ENCODE data around the gene TMEM135.

TMEM135 gene

GRCh38 chr11:87256694-87257340 is 219.1 kb downstream of the TMEM135 start:
- no peak overlapping the region for H2BK120ac ChIP-seq (ENCODE audit: low read depth, low read length)
- H2AK5ac ChIP-seq (ENCODE audit: low read length) = no peak overlapping the region
- no peak overlapping the region for H3K27ac ChIP-seq (ENCODE audit: low read depth, low read length)
- H3K18ac ChIP-seq (ENCODE audit: low read length) = no peak overlapping the region
- no peak for DNase-seq
- H2BK5ac ChIP-seq (ENCODE audit: low read length) = no peak overlapping the region
- H3K9ac ChIP-seq (ENCODE audit: low read length) = no peak overlapping the region
- H3K4me1 ChIP-seq (ENCODE audit: control insufficient read depth, low read depth, low read length) = no peaks in the 10 kb centered on the region
- no peak overlapping the region for H3K23ac ChIP-seq (ENCODE audit: low read length)
- H3K4ac ChIP-seq (ENCODE audit: low read depth, low read length) = no peak overlapping the region
- no peaks in the 10 kb centered on the region for H3K27me3 ChIP-seq (ENCODE audit: insufficient read depth, low read length, poor library complexity)
- no peak overlapping the region for H4K8ac ChIP-seq (ENCODE audit: low read depth, low read length)
- no peak overlapping the region for H4K5ac ChIP-seq (ENCODE audit: low read length)
- no peaks in the 10 kb centered on the region for H3K79me1 ChIP-seq (ENCODE audit: low read length)
- H3K4me3 ChIP-seq (ENCODE audit: low read length) = no peak overlapping the region
- H3K56ac ChIP-seq (ENCODE audit: low read length) = no peak overlapping the region
- WGBS (ENCODE audit: extremely low coverage, insufficient coverage, low lambda C conversion rate) = no CpG with 5 or more reads among the region's 1 CpG
- H3K79me2 ChIP-seq (ENCODE audit: control insufficient read depth, insufficient read depth, low read length) = no peaks in the 10 kb centered on the region
- H3K36me3 ChIP-seq (ENCODE audit: control insufficient read depth, insufficient read depth, low read length) = no peaks in the 10 kb centered on the region
- no peak overlapping the region for H2BK15ac ChIP-seq (replicated peaks; ENCODE audit: low read depth)
- H3K4me2 ChIP-seq (ENCODE audit: low read length) = no peak overlapping the region

- no CpG with 5 or more reads among the region's 1 CpG for WGBS (ENCODE audit: extremely low coverage, insufficient coverage, low lambda C conversion rate)
- Histone ChIP-seq H3K9ac (ENCODE audit: low read length) (no peak overlapping the region), H2BK5ac (ENCODE audit: low read length) (no peak overlapping the region), H3K18ac (ENCODE audit: low read length) (no peak overlapping the region), H3K27ac (ENCODE audit: low read depth, low read length) (no peak overlapping the region), H2BK120ac (ENCODE audit: low read depth, low read length) (no peak overlapping the region), H3K79me2 (ENCODE audit: control insufficient read depth, insufficient read depth, low read length) (no peaks in the 10 kb centered on the region), H3K4me1 (ENCODE audit: control insufficient read depth, low read depth, low read length) (no peaks in the 10 kb centered on the region), H3K36me3 (ENCODE audit: control insufficient read depth, insufficient read depth, low read length) (no peaks in the 10 kb centered on the region), H3K27me3 (ENCODE audit: insufficient read depth, low read length, poor library complexity) (no peaks in the 10 kb centered on the region), H3K4ac (ENCODE audit: low read depth, low read length) (no peak overlapping the region), H3K79me1 (ENCODE audit: low read length) (no peaks in the 10 kb centered on the region), H2AK5ac (ENCODE audit: low read length) (no peak overlapping the region), H2BK15ac (replicated peaks; ENCODE audit: low read depth) (no peak overlapping the region), H3K23ac (ENCODE audit: low read length) (no peak overlapping the region), H4K8ac (ENCODE audit: low read depth, low read length) (no peak overlapping the region), H4K5ac (ENCODE audit: low read length) (no peak overlapping the region), H3K4me2 (ENCODE audit: low read length) (no peak overlapping the region), H3K4me3 (ENCODE audit: low read length) (no peak overlapping the region), H3K56ac (ENCODE audit: low read length) (no peak overlapping the region)
- peak; percentile 11 for DNase-seq
Measured at GRCh38 chr11:87258171-87258833, 220.6 kb downstream of the TMEM135 start.

GRCh38 chr11:87259736-87260135 is 222.0 kb downstream of the TMEM135 start:
- Histone ChIP-seq H4K8ac (ENCODE audit: low read depth, low read length) (no peak overlapping the region), H2BK120ac (ENCODE audit: low read depth, low read length) (no peak overlapping the region), H4K5ac (ENCODE audit: low read length) (no peak overlapping the region), H3K79me1 (ENCODE audit: low read length) (no peaks in the 10 kb centered on the region), H3K4me1 (ENCODE audit: control insufficient read depth, low read depth, low read length) (no peaks in the 10 kb centered on the region), H3K79me2 (ENCODE audit: control insufficient read depth, insufficient read depth, low read length) (no peaks in the 10 kb centered on the region), H3K23ac (ENCODE audit: low read length) (no peak overlapping the region), H2AK5ac (ENCODE audit: low read length) (no peak overlapping the region), H3K27me3 (ENCODE audit: insufficient read depth, low read length, poor library complexity) (no peaks in the 10 kb centered on the region), H2BK15ac (replicated peaks; ENCODE audit: low read depth) (no peak overlapping the region), H3K36me3 (ENCODE audit: control insufficient read depth, insufficient read depth, low read length) (no peaks in the 10 kb centered on the region), H3K18ac (ENCODE audit: low read length) (no peak overlapping the region), H3K9ac (ENCODE audit: low read length) (no peak overlapping the region), H3K27ac (ENCODE audit: low read depth, low read length) (no peak overlapping the region), H3K4me3 (ENCODE audit: low read length) (no peak overlapping the region), H2BK5ac (ENCODE audit: low read length) (no peak overlapping the region), H3K4ac (ENCODE audit: low read depth, low read length) (no peak overlapping the region), H3K4me2 (ENCODE audit: low read length) (no peak overlapping the region), H3K56ac (ENCODE audit: low read length) (no peak overlapping the region)
- DNase-seq = peak; percentile 8
- WGBS (ENCODE audit: extremely low coverage, insufficient coverage, low lambda C conversion rate) = no CpG with 5 or more reads among the region's 1 CpG

DNA sequence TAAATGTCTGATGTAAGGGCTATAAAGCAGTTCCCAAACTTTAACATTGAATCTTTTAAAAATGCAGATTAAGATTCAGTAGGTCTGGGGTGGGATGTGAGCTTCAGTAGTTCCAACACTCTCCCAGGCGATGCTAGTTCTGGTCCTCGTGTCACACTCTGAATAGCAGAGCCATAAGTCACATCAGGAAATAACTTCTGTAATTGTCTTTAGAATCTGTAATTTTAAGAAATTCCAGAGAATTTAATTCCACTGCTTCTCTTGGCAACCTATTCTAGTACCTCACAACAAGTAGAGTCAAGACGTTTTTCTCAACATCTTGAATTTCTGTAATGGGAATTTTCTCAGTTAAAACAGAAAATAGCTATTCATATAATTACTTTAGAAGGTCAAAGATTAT is 223.1 kb downstream of the TMEM135 start:
- no peaks in the 10 kb centered on the region for H3K4me1 ChIP-seq (ENCODE audit: control insufficient read depth, low read depth, low read length)
- no peaks in the 10 kb centered on the region for H3K79me2 ChIP-seq (ENCODE audit: control insufficient read depth, insufficient read depth, low read length)
- no peak overlapping the region for H2AK5ac ChIP-seq (ENCODE audit: low read length)
- no peak overlapping the region for H2BK120ac ChIP-seq (ENCODE audit: low read depth, low read length)
- no peak overlapping the region for H3K9ac ChIP-seq (ENCODE audit: low read length)
- H3K23ac ChIP-seq (ENCODE audit: low read length) = no peak overlapping the region
- no peak overlapping the region for H3K4me2 ChIP-seq (ENCODE audit: low read length)
- H2BK15ac ChIP-seq (replicated peaks; ENCODE audit: low read depth) = no peak overlapping the region
- no peak overlapping the region for H3K4ac ChIP-seq (ENCODE audit: low read depth, low read length)
- H3K27ac ChIP-seq (ENCODE audit: low read depth, low read length) = no peak overlapping the region
- no peak for DNase-seq
- no peaks in the 10 kb centered on the region for H3K27me3 ChIP-seq (ENCODE audit: insufficient read depth, low read length, poor library complexity)
- H4K8ac ChIP-seq (ENCODE audit: low read depth, low read length) = no peak overlapping the region
- no peak overlapping the region for H3K56ac ChIP-seq (ENCODE audit: low read length)
- no peaks in the 10 kb centered on the region for H3K79me1 ChIP-seq (ENCODE audit: low read length)
- no peak overlapping the region for H3K18ac ChIP-seq (ENCODE audit: low read length)
- H4K5ac ChIP-seq (ENCODE audit: low read length) = no peak overlapping the region
- WGBS (ENCODE audit: extremely low coverage, insufficient coverage, low lambda C conversion rate) = no CpG with 5 or more reads among the region's 3 CpGs
- no peak overlapping the region for H3K4me3 ChIP-seq (ENCODE audit: low read length)
- no peaks in the 10 kb centered on the region for H3K36me3 ChIP-seq (ENCODE audit: control insufficient read depth, insufficient read depth, low read length)
- no peak overlapping the region for H2BK5ac ChIP-seq (ENCODE audit: low read length)

DNA sequence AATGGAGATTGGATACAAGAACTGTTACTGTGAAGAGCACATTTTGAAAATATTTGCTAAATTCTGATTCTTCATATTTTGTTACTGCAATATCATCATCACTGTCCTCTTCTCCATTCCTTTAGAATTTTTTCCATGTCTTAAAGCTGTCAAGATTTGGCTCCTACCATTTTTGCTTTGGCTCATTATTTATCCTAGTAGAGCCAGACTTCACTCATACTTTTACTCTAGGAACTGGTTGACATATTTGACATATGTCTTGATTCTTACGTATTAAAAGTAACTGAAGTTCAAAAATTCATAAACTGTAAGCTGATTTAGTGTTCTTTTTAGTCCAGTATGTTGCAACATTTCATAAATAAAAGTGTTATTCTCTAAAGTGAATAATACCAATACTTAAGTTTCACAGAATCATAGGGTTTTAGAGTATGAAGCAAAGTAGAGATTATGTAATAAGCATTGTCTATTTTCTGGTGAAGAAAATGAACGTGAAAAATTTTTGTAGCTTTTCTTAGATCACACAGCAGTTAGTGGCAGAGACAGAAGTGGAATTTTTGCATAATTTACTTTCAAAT is 225.6 kb downstream of the TMEM135 start:
- H3K79me1 ChIP-seq (ENCODE audit: low read length) = no peaks in the 10 kb centered on the region

More for the DNA sequence above, 225.6 kb downstream of the TMEM135 start:
- H4K5ac ChIP-seq (ENCODE audit: low read length) = no peak overlapping the region
- no peaks in the 10 kb centered on the region for H3K4me1 ChIP-seq (ENCODE audit: control insufficient read depth, low read depth, low read length)
- no peak overlapping the region for H2BK5ac ChIP-seq (ENCODE audit: low read length)
- no peak overlapping the region for H2AK5ac ChIP-seq (ENCODE audit: low read length)
- no peaks in the 10 kb centered on the region for H3K27me3 ChIP-seq (ENCODE audit: insufficient read depth, low read length, poor library complexity)
- H3K4me3 ChIP-seq (ENCODE audit: low read length) = no peak overlapping the region
- H3K23ac ChIP-seq (ENCODE audit: low read length) = no peak overlapping the region
- H3K79me2 ChIP-seq (ENCODE audit: control insufficient read depth, insufficient read depth, low read length) = no peaks in the 10 kb centered on the region
- H3K56ac ChIP-seq (ENCODE audit: low read length) = no peak overlapping the region
- H3K9ac ChIP-seq (ENCODE audit: low read length) = no peak overlapping the region
- H3K18ac ChIP-seq (ENCODE audit: low read length) = no peak overlapping the region
- no peak overlapping the region for H3K4ac ChIP-seq (ENCODE audit: low read depth, low read length)
- H3K4me2 ChIP-seq (ENCODE audit: low read length) = no peak overlapping the region
- no peak for DNase-seq
- WGBS (ENCODE audit: extremely low coverage, insufficient coverage, low lambda C conversion rate) = no CpG with 5 or more reads among the region's 2 CpGs
- no peak overlapping the region for H2BK120ac ChIP-seq (ENCODE audit: low read depth, low read length)
- no peak overlapping the region for H2BK15ac ChIP-seq (replicated peaks; ENCODE audit: low read depth)
- H3K27ac ChIP-seq (ENCODE audit: low read depth, low read length) = no peak overlapping the region
- H3K36me3 ChIP-seq (ENCODE audit: control insufficient read depth, insufficient read depth, low read length) = no peaks in the 10 kb centered on the region
- no peak overlapping the region for H4K8ac ChIP-seq (ENCODE audit: low read depth, low read length)
